ENCODE data around the gene RIMBP2.
"Not testable (repeated sequence)": the region's sequence is repeated elsewhere in the genome, so short reads cannot be mapped to it uniquely, and the experiment has no call there.

The RIMBP2 gene

DNA sequence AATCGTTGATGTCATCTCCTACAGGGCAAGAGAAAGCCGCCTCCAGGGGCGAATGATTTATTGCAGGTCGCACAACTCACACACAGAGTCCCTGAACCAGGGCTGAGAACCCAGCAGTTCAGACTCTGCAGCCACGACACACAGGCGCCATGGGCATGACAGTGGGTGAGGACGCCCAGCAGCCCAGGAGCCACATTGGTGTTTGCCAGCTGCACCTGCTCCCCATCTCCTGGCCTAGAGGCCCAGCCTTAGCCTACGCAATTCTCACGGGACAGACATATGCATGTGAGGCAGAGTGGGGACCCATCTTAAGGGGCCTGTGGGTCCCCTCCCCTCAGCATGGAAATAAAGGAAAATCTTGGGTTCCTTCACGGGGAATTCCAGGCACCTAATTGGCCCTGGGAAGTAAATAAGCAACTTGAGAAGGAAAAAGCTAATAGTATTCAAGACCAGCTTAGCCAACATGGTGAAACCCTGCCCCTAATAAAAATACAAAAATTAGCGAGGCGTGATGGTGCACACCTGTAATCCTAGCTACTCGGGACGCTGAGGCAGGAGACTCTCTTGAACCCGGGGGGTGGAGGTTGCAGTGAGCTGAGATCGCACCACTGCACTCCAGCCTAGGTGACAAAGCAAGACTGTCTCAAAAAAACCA is 69.3 kb downstream of the RIMBP2 start:
- Histone ChIP-seq H3F3A (ENCODE audit: insufficient read depth, low read length) (no peaks in the 10 kb centered on the region), H2AFZ (ENCODE audit: low read length) (no peak overlapping the region), H3K79me2 (ENCODE audit: low read length) (no peaks in the 10 kb centered on the region), H3K4me2 (ENCODE audit: low read depth, low read length) (no peak overlapping the region), H4K20me1 (ENCODE audit: insufficient read depth, low read length) (no peaks in the 10 kb centered on the region), H3K36me3 (replicated peaks; ENCODE audit: insufficient read depth, low read length) (no peaks in the 10 kb centered on the region), H3K4me3 (ENCODE audit: low read length) (no peak overlapping the region), H3K27me3 (replicated peaks; ENCODE audit: insufficient read depth, low read length) (no peaks in the 10 kb centered on the region; the same call in 1 of the 2 replicates), H3K9ac (ENCODE audit: low read length) (no peak overlapping the region), H3K9me3 (replicated peaks; ENCODE audit: insufficient read depth, low read length) (no peaks in the 10 kb centered on the region), H3K27ac (ENCODE audit: low read length) (no peak overlapping the region), H3K9me2 (replicated peaks; ENCODE audit: insufficient read depth, low read length) (no peaks in the 10 kb centered on the region), H3K4me1 (ENCODE audit: low read length) (no peaks in the 10 kb centered on the region)
- DNase-seq, result no peak
- TF ChIP-seq EZH2 (optimal IDR thresholded peaks at IDR 0.05; ENCODE audit: low read depth, low read length), result no peak
- TF ChIP-seq EZH2phosphoT487 (IDR thresholded peaks at IDR 0.05; ENCODE audit: low read length), result no peak
- TF ChIP-seq, protein P1, sequence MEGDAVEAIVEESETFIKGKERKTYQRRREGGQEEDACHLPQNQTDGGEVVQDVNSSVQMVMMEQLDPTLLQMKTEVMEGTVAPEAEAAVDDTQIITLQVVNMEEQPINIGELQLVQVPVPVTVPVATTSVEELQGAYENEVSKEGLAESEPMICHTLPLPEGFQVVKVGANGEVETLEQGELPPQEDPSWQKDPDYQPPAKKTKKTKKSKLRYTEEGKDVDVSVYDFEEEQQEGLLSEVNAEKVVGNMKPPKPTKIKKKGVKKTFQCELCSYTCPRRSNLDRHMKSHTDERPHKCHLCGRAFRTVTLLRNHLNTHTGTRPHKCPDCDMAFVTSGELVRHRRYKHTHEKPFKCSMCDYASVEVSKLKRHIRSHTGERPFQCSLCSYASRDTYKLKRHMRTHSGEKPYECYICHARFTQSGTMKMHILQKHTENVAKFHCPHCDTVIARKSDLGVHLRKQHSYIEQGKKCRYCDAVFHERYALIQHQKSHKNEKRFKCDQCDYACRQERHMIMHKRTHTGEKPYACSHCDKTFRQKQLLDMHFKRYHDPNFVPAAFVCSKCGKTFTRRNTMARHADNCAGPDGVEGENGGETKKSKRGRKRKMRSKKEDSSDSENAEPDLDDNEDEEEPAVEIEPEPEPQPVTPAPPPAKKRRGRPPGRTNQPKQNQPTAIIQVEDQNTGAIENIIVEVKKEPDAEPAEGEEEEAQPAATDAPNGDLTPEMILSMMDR (IDR thresholded peaks at IDR 0.05; ENCODE audit: low read length), result no peak

DNA sequence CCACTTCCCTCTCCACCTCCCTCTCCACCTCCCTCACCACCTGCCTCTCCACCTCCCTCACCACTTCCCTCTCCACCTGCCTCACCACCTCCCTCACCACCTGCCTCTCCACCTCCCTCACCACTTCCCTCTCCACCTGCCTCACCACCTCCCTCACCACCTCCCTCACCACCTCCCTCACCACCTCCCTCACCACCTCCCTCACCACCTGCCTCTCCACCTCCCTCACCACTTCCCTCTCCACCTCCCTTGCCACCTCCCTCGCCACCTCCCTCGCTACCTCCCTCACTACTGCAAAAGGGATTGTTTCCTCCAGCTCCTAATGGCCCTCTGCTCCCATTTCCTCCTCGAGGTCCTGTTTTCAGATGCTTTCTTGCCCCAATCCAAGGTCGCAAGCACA is 69.9 kb downstream of the RIMBP2 start:
- not testable (repeated sequence) for H3K4me2 ChIP-seq (ENCODE audit: low read depth, low read length); H3K4me1 ChIP-seq (ENCODE audit: low read length); H3F3A ChIP-seq (ENCODE audit: insufficient read depth, low read length); H2AFZ ChIP-seq (ENCODE audit: low read length); H3K9ac ChIP-seq (ENCODE audit: low read length); H3K79me2 ChIP-seq (ENCODE audit: low read length); H3K4me3 ChIP-seq (ENCODE audit: low read length); H3K36me3 ChIP-seq (replicated peaks; ENCODE audit: insufficient read depth, low read length); H4K20me1 ChIP-seq (ENCODE audit: insufficient read depth, low read length); H3K27me3 ChIP-seq (replicated peaks; ENCODE audit: insufficient read depth, low read length); H3K9me3 ChIP-seq (replicated peaks; ENCODE audit: insufficient read depth, low read length); DNase-seq; H3K9me2 ChIP-seq (replicated peaks; ENCODE audit: insufficient read depth, low read length); H3K27ac ChIP-seq (ENCODE audit: low read length)

DNA sequence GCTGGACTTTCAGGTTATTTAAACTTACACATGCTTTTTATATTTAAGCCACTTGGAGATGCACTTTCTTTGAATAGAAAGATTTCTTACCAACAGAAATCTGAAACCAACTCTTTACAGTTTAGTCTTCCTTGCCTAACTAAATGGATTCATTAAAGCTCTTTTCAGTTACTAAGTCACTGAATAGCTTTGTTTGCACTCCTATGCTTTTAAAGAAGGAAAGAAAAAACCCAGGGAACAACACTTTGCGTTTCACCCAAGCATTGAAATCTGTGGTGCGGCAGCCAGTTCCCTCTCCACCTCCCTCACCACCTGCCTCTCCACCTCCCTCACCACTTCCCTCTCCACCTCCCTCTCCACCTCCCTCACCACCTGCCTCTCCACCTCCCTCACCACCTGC is 70.3 kb downstream of the RIMBP2 start:
- Histone ChIP-seq H3K9me3 (replicated peaks; ENCODE audit: insufficient read depth, low read length) (no peaks in the 10 kb centered on the region), H3K4me1 (ENCODE audit: low read length) (no peaks in the 10 kb centered on the region), H3K4me2 (ENCODE audit: low read depth, low read length) (no peak overlapping the region), H3K36me3 (replicated peaks; ENCODE audit: insufficient read depth, low read length) (no peaks in the 10 kb centered on the region), H3K4me3 (ENCODE audit: low read length) (no peak overlapping the region), H3K9me2 (replicated peaks; ENCODE audit: insufficient read depth, low read length) (no peaks in the 10 kb centered on the region), H3K79me2 (ENCODE audit: low read length) (no peaks in the 10 kb centered on the region), H3K27ac (ENCODE audit: low read length) (no peak overlapping the region), H3K9ac (ENCODE audit: low read length) (no peak overlapping the region), H3F3A (ENCODE audit: insufficient read depth, low read length) (no peaks in the 10 kb centered on the region), H4K20me1 (ENCODE audit: insufficient read depth, low read length) (no peaks in the 10 kb centered on the region), H2AFZ (ENCODE audit: low read length) (no peak overlapping the region), H3K27me3 (replicated peaks; ENCODE audit: insufficient read depth, low read length) (no peaks in the 10 kb centered on the region; the same call in 1 of the 2 replicates)
- no peak for DNase-seq
- TF ChIP-seq EZH2phosphoT487 (IDR thresholded peaks at IDR 0.05; ENCODE audit: low read length) (no peak), EZH2 (optimal IDR thresholded peaks at IDR 0.05; ENCODE audit: low read depth, low read length) (no peak)
- TF ChIP-seq, protein P1 (IDR thresholded peaks at IDR 0.05; ENCODE audit: low read length), result no peak

DNA sequence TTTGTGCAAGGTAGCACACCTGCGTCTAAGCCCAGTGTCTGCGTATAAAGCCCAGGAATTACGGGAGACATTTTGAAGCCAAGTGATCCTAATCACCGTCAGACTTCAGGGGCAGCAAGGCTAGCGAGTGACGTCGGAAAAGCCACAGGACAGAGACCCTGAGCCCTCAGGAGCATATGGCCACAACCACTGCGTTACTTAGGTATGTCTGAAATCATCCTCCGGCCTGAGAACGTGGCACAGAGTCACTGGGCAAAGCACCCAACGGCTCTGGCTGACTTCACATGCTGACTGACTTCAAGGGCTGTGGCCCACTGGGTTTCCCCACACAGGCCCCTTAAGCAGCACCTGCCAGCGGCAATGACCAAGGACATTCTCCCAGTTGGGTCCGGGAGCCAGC is 71.5 kb downstream of the RIMBP2 start:
- H3K79me2 ChIP-seq (ENCODE audit: low read length), result no peaks in the 10 kb centered on the region
- no peak overlapping the region for H3K27ac ChIP-seq (ENCODE audit: low read length)
- no peaks in the 10 kb centered on the region for H3K36me3 ChIP-seq (replicated peaks; ENCODE audit: insufficient read depth, low read length)
- no peak overlapping the region for H2AFZ ChIP-seq (ENCODE audit: low read length)
- H3K9ac ChIP-seq (ENCODE audit: low read length), result no peak overlapping the region
- TF ChIP-seq EZH2phosphoT487 (IDR thresholded peaks at IDR 0.05; ENCODE audit: low read length), result no peak
- TF ChIP-seq, protein P1 (IDR thresholded peaks at IDR 0.05; ENCODE audit: low read length), result no peak
- no peak for TF ChIP-seq EZH2 (optimal IDR thresholded peaks at IDR 0.05; ENCODE audit: low read depth, low read length)
- no peaks in the 10 kb centered on the region for H3K4me1 ChIP-seq (ENCODE audit: low read length)
- H3K4me3 ChIP-seq (ENCODE audit: low read length), result no peak overlapping the region
- no peaks in the 10 kb centered on the region; the same call in 1 of the 2 replicates for H3K27me3 ChIP-seq (replicated peaks; ENCODE audit: insufficient read depth, low read length)
- H3K9me3 ChIP-seq (replicated peaks; ENCODE audit: insufficient read depth, low read length), result no peaks in the 10 kb centered on the region
- no peaks in the 10 kb centered on the region for H4K20me1 ChIP-seq (ENCODE audit: insufficient read depth, low read length)
- no peak overlapping the region for H3K4me2 ChIP-seq (ENCODE audit: low read depth, low read length)
- no peaks in the 10 kb centered on the region for H3F3A ChIP-seq (ENCODE audit: insufficient read depth, low read length)
- H3K9me2 ChIP-seq (replicated peaks; ENCODE audit: insufficient read depth, low read length), result no peaks in the 10 kb centered on the region
- no peak for DNase-seq
